Stimulated activated CD8-positive, alpha-beta memory T cell treated with anti-CD3 and anti-CD28 coated beads, Interleukin-7, amount 100 ng/mL, for 24 hours (primary cell): ENCODE measurements around the gene LMAN2.

Experiments
- DNase-seq: peaks from one replicate; pipeline ENCODE4 v3.0.0-alpha.2; 2020; ENCODE audit warnings: low read depth

LMAN2 gene

GRCh38 chr5:177351392-177352329 is at the start of gene LMAN2:
Gene LMAN2 (minus strand): TSS chr5:177351668. CDS start chr5:177351647, 21 bp downstream.
- DNase-seq: peak; percentile 69

DNA sequence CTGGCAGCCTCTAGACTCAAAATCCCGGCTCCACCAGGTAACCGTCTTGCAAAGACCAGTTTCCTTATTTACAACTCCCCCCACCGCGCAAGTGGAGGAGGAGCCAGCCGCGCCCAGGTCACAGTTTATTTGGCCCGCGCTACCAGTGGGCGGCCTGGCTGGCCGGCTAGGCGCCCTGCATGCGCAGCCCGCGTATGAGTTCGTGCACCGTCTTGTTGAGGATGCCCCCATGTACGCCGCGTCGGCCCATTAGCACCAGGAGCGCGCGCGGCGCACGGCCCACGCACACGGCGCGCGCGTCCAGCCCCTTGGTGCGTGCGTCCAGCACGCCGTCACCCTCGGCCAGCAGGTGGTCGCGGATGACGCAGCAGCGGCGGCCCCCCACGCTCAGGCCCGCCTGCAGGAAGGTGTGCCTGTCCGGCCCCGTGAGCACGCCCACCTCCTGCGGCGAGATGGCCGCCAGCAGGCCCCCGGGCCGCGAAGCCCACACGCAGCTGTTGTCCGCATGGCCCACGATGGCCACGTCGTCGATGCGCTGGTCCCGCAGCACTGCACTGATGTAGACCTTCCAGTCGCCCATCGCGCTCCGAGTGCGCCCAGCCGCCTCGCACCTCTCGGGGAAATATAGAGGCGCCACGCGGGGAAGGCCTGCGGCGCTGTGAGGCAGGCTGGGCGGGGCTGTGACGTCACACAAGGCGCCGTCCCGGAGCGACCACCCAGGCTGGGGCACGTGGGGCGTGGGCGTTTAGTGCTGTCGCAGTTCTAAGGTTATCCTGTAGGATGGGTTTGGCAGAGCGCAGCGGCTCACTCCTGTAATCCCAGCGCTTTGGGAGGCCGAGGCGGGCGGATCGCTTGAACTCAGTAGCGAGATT is 48.8 kb upstream of the LMAN2 start, which contains the start of gene PFN3:
TSS of gene PFN3 (minus strand) at position 665 of the 872 bp plus-strand sequence. CDS start at position 580, 85 bp downstream.
- DNase-seq: no peak

- no peak for DNase-seq
Observed at GRCh38 chr5:177397875-177398390, 46.5 kb upstream of the LMAN2 start.

DNA sequence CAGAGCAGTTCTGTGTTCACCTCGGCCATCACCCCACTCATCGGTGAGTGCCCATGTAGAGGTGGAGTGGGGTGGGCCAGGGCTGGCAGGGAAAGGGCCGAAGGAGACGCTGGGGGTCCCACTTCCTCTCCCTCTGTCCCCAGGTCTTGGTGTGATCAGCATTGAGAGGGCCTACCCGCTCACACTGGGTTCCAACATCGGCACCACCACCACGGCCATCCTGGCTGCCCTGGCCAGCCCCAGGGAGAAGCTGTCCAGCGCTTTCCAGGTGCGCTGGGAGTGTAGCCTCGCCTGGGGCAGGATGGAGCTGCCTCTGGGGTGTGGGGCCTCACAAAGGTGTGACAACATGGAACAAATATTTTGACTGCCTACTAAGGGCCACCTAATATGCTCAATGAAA is 45.3 kb upstream of the LMAN2 start:
- DNase-seq: no peak

DNA sequence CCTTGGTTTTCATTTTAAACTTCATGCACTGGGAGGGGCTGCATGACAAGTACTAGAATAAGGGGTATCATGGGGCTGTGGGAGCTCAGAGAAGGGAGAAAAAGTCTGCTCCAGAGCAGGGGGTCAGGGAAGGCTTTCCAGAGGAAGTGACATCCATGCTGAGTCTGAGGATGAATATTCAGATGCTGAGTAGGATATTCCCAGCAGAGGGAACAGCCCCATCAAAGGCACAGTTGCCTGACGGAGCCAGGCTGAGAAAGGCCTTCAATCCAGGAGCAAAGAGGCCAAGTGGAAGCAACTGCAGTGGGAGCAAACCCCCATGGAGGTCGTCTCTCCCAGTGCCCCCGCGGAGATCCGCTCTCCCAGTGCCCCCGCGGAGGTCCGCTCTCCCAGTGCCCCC is 44.6 kb upstream of the LMAN2 start:
- no peak for DNase-seq

GRCh38 chr5:177393990-177394389 is 42.5 kb upstream of the LMAN2 start:
- DNase-seq: no peak

- DNase-seq: no peak
Observed at GRCh38 chr5:177393206-177393765, 41.8 kb upstream of the LMAN2 start.

DNA sequence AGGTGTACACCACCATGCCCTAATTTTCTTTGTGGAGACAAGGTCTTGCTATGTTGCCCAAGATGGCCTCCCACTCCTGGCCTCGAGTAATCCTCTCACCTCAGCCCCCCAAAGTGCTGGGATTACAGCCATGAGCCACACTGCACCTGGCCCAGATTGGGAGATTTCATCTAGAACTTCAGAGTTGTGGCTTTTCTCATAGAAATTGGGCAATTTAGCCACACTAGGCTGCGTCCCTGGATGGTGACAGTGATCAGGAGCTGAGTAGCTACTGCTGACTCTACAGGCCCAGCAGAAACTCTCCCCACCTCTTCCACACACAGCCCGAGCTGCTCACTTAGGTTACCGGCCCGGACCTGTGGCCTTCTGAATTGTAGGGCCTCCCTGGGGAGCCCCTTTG is 41.3 kb upstream of the LMAN2 start:
- no peak for DNase-seq

DNA sequence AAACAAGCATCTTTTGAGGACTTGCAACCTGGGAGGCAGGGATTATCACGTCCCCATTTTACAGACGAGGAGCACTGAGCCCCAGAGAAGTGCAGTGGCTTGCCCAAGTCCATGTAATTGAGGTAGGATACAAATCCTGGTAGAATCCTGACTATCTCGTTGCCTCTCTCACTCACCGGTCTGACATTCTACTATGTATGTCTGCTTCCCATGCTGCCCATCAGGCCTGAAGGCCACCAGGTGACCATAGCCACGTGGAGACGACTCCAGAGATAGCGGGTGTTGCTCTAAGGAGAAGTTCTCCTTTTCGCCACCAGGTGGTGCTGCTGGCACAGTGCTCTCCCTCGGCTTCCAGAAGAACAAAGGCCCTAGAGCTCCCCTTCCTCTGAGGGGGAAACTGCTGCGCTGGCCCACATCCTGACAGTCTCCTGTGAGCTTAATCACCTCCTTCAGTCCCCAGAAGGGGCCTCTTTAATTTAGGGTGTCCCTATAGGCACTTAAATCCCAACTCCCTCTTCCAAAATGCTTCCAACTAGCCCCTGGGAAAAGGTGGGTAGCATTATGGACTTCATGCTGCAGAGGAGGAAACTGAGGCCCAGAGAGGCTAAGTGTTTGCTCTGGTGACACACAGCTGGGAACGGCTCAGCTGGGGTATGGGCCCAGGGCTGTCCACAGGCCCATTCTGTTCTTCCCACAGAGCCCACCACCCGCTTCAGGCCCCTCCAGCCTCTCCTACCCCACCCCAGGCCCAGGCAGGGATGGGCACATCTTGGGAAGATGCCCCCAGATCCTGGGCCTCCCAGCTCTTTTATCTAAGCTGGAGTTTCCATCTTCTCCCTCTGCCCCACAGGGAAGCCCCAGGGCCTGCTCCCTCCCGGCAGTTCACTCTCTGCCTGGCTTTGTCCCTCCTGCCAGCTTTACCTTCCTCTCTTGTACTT is 39.2 kb upstream of the LMAN2 start:
- DNase-seq: peak; percentile 81

- DNase-seq: no peak
Observed at GRCh38 chr5:177389241-177390169, 38.0 kb upstream of the LMAN2 start.

- DNase-seq: no peak
Observed at GRCh38 chr5:177388521-177389052, 37.1 kb upstream of the LMAN2 start.

- no peak for DNase-seq
Observed at GRCh38 chr5:177387405-177387804, 35.9 kb upstream of the LMAN2 start.

DNA sequence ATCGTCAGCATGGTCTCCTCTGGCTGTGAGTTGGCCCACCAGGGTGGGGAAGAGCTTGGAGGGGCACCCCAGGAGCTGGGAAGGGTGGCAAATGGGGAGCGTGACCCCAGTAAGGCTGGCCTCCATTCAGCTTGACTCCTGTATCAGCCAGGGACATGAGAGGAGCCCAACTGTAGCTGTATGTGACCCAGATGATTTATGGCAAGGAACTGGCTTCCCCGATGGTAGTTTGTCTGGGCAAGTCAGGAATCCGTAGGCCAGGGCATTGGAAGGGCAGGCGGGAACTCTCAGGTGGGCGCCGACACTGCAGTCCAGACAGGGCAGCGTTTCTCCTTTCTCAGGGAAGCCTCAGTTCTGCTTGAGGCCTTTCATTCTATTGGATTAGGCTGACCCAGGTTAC is 35.1 kb upstream of the LMAN2 start:
- DNase-seq: no peak

DNA sequence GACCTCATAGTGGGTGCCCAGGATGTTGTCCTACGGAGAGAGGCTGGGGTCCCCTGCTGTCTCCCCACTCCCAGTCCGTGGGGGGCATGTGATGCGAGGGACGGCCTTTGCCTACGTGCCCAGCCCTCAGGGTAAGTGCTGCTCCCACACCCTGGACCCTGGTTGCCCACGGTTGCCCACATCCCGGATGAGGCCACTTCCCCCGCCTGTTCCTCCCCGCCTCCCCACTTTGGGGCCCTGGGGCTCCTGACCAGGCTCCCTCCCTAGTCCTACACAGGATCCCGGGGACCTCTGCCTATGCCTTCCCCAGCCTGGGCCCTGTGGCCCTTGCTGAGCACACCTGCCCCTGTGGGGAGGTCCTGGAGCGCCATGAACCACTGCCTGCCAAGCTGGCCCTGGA is 34.3 kb upstream of the LMAN2 start:
- DNase-seq: no peak

- no peak for DNase-seq
Observed at GRCh38 chr5:177384134-177384533, 32.7 kb upstream of the LMAN2 start, which contains the start of gene SLC34A1. Gene SLC34A1 (plus strand): TSS chr5:177384434. CDS start chr5:177385742, 1,308 bp downstream.

- no peak for DNase-seq
Observed at GRCh38 chr5:177383181-177383580, 31.7 kb upstream of the LMAN2 start.

DNA sequence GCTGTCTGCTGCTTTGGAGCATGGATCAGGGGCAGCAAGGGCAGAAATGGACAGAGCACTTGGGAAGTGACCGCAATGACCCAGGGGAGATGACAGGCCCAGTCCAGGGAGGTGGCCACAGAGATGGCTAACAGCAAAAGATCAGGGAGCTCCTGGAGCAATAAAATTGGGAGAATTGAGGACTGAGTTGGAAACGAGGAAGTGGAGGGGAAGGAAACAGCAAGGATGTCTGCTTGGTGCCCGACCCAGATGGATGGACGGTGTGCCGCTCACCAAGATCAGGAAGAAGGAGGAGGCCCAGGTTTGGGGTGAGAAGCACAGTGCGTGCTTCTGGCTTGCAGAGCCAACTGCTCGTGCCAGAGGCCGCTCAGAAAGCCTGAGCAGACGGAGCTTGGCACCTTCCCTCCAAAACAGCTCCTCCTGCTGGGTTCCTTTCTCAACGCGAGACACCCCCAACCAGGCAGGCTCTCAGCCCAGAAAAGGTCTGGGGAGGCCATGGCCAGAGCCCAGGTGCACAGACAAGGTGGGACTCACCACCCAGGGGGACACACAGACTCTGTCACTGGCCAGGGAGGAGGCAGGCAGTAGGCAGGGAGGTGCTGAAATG is 31.1 kb upstream of the LMAN2 start:
- no peak for DNase-seq

GRCh38 chr5:177380805-177381126 is 29.3 kb upstream of the LMAN2 start:
- DNase-seq: no peak
